HCT116 (cell line): ENCODE results near the gene MTMR1. TPM values are rescaled to one million over a fixed set of nuclear protein-coding genes. Genes with fewer than 3 reads are reported as not detected.
A peak's percentile ranks its signal among the peaks of the same experiment; 100 is the strongest.

Experiments
- ATAC-seq: fragments of 200-7000 bp; cut with Tn5 transposase; 2 replicates; pipeline ENCODE4 v1.9.1; 2020; ENCODE audit warnings: mild to moderate bottlenecking, moderate library complexity
- BruUV-seq: library from RNA; stranded (reverse); fragments of 400-500 nt; replicated peaks from 2 replicates; lab custom pipeline; 2021; lab: Mats Ljungman, UMichigan
- CTCF ChIA-PET: fragments of 300-600 bp; sonication (Branson Sonifier 250); formaldehyde crosslinking; loops from one replicate; lab custom pipeline; 2021; ENCODE audit warnings: antibody characterized with exemption; lab: Charles Lee
- POLR2A ChIA-PET: fragments of 300-600, 350-600 bp; sonication (Branson Sonifier 250); formaldehyde crosslinking; loops from one replicate; lab custom pipeline; 2021; ENCODE audit warnings: antibody characterized with exemption; lab: Charles Lee
- RAD21 ChIA-PET, 2 experiments: fragments of 300-600 bp; sonication (Branson Sonifier 250); formaldehyde crosslinking; loops; one replicate each; lab custom pipeline; 2023; ENCODE audit warnings: low total read pairs in 2 of 2; ENCODE audit not compliant: uncharacterized antibody in 2 of 2, unreplicated experiment in 2 of 2, low non-redundant PET in 1 of 2; lab: Charles Lee
- DNase-seq: peaks from one replicate; pipeline ENCODE4 v3.0.0-alpha.2; 2010; ENCODE audit warnings: low read depth, low spot score
- H2AFZ ChIP-seq: fragments of 200-600 bp; shearing (Covaris generic), sonication (generic); 2 replicates; pipeline ENCODE4 v1.6.1; 2017; ENCODE audit warnings: low read depth, mixed run types, mixed read lengths, antibody characterized with exemption, low read length; ENCODE audit not compliant: poor library complexity, severe bottlenecking
- H3K27ac ChIP-seq: 2 replicates; pipeline ENCODE4 v1.5.1; 2012; ENCODE audit warnings: low read depth, low read length
- H3K27me3 ChIP-seq: fragments of 200-600 bp; sonication (generic); 2 replicates; pipeline ENCODE4 v1.6.1; 2016; ENCODE audit warnings: mixed run types, low read length, mixed read lengths; ENCODE audit not compliant: insufficient read depth
- H3K36me3 ChIP-seq, 2 experiments: fragments of 200-500 bp in 1 of 2; fragments of 200-600 bp in 1 of 2; sonication (Bioruptor generic) in 1 of 2; sonication (generic) in 1 of 2; 2 replicates each; pipeline versions ENCODE4 v1.5.1 to v1.6.1; 2014 to 2016; ENCODE audit warnings: low read length in 2 of 2, inconsistent platforms in 1 of 2, mixed read lengths in 1 of 2, mixed run types in 1 of 2; ENCODE audit not compliant: insufficient read depth in 2 of 2, control insufficient read depth in 1 of 2
- H3K4me1 ChIP-seq, 2 experiments: fragments of 200-600 bp in 1 of 2; sonication (generic) in 1 of 2; 2 replicates each; pipeline versions ENCODE4 v1.5.1 to v1.6.1; 2012 to 2017; ENCODE audit warnings: low read length in 2 of 2, inconsistent platforms in 1 of 2, mild to moderate bottlenecking in 1 of 2, mixed read lengths in 1 of 2, mixed run types in 1 of 2, moderate library complexity in 1 of 2; ENCODE audit not compliant: insufficient read depth in 2 of 2, control insufficient read depth in 1 of 2
- H3K4me2 ChIP-seq: fragments of 200-600 bp; sonication (generic); 2 replicates; pipeline ENCODE4 v1.6.1; 2017; ENCODE audit warnings: mixed run types, low read length, mixed read lengths
- H3K4me3 ChIP-seq, 2 experiments: fragments of 200-600 bp in 1 of 2; sonication (generic) in 1 of 2; replicated peaks in 1 of 2; 2 replicates each; pipeline ENCODE4 v1.5.1; 2011 to 2016; ENCODE audit warnings: low read length in 2 of 2, control low read depth in 1 of 2, low read depth in 1 of 2, mild to moderate bottlenecking in 1 of 2, mixed read lengths in 1 of 2, mixed run types in 1 of 2
- H3K79me2 ChIP-seq: fragments of 200-600 bp; sonication (generic); 2 replicates; pipeline ENCODE4 v1.6.1; 2017; ENCODE audit warnings: mild to moderate bottlenecking, mixed run types, low read length, moderate library complexity, mixed read lengths; ENCODE audit not compliant: insufficient read depth
- H3K9ac ChIP-seq: fragments of 200-600 bp; sonication (generic); 2 replicates; pipeline ENCODE4 v1.6.1; 2016; ENCODE audit warnings: low read length, mixed read lengths
- H3K9me2 ChIP-seq: fragments of 200-600 bp; sonication (generic), shearing (Covaris generic); 2 replicates; pipeline ENCODE4 v1.6.1; 2017; ENCODE audit warnings: mixed run types, mild to moderate bottlenecking, moderate library complexity; ENCODE audit not compliant: insufficient read depth
- H3K9me3 ChIP-seq, 2 experiments: fragments of 200-500 bp in 1 of 2; fragments of 200-600 bp in 1 of 2; sonication (Bioruptor generic) in 1 of 2; sonication (generic) in 1 of 2; 2 replicates each; pipeline ENCODE4 v1.6.1; 2014 to 2017; ENCODE audit warnings: low read length in 2 of 2, mixed read lengths in 2 of 2, inconsistent platforms in 1 of 2, low read depth in 1 of 2, mild to moderate bottlenecking in 1 of 2, mixed run types in 1 of 2, moderate library complexity in 1 of 2; ENCODE audit not compliant: control insufficient read depth in 1 of 2, insufficient read depth in 1 of 2
- H4K20me1 ChIP-seq: fragments of 200-600 bp; sonication (generic), shearing (Covaris generic); 2 replicates; pipeline ENCODE4 v1.6.1; 2017; ENCODE audit warnings: mixed run types, mild to moderate bottlenecking, moderate library complexity; ENCODE audit not compliant: insufficient read depth
- ATF3 ChIP-seq: IDR thresholded peaks from 2 replicates; pipeline ENCODE4 v1.6.1; 2012
- CBX3 ChIP-seq: IDR thresholded peaks from 2 replicates; pipeline ENCODE4 v1.6.1; 2012; ENCODE audit warnings: low read depth
- CTCF ChIP-seq, 3 experiments: fragments of 200-600 bp in 1 of 3; sonication (generic) in 1 of 3; IDR thresholded peaks in 2 of 3; conservative IDR thresholded peaks in 1 of 3; 2 replicates each; pipeline ENCODE4 v1.5.1; 2012 to 2017; ENCODE audit warnings: low read depth in 2 of 3, low read length in 2 of 3, antibody characterized with exemption in 1 of 3, borderline replicate concordance in 1 of 3, control low read depth in 1 of 3, mild to moderate bottlenecking in 1 of 3, mixed read lengths in 1 of 3, mixed run types in 1 of 3, moderate library complexity in 1 of 3; ENCODE audit not compliant: insufficient read depth in 1 of 3
- ELF1 ChIP-seq: IDR thresholded peaks from 2 replicates; pipeline ENCODE4 v1.6.1; 2012; ENCODE audit warnings: low read depth, borderline replicate concordance
- FOSL1 ChIP-seq: IDR thresholded peaks from 2 replicates; pipeline ENCODE4 v1.6.1; 2012; ENCODE audit warnings: low read depth
- RAD21 ChIP-seq: IDR thresholded peaks from 2 replicates; pipeline ENCODE4 v1.6.1; 2012; ENCODE audit warnings: low read depth, mild to moderate bottlenecking
- REST ChIP-seq: IDR thresholded peaks from 2 replicates; pipeline ENCODE4 v1.6.1; 2012; ENCODE audit warnings: low read depth
- ZBTB33 ChIP-seq: IDR thresholded peaks from 2 replicates; pipeline ENCODE4 v1.6.1; 2011; ENCODE audit warnings: mild to moderate bottlenecking, low read length, moderate library complexity; ENCODE audit not compliant: insufficient replicate concordance; ENCODE audit errors: extremely low read depth
- ZFX ChIP-seq: fragments of 450-650 bp; IDR thresholded peaks from 2 replicates; pipeline ENCODE4 v1.6.1; 2017
- intact Hi-C: fragments of 100-400 bp; cut with micrococcal nuclease; formaldehyde crosslinking; loops from 2 replicates; pipeline ENCODE4 v1.10.0; 2022
- total RNA-seq: library from RNA; stranded (reverse); gene quantifications from one replicate; pipeline ENCODE4 v1.2.1, GENCODE V29; 2021; ENCODE audit not compliant: unreplicated experiment

Gene MTMR1
- total RNA-seq, 1 experiment from 2014 or later = 20.0 TPM

- TF ChIP-seq REST = no peak
Measured at GRCh38 chrX:150692296-150692695, 900 bp upstream of the MTMR1 start (continued).

GRCh38 chrX:150693725-150694574 lies 754 bp downstream of the MTMR1 start:
- ChIA-PET CTCF (interaction anchor here (1.0 to 1.5 kb wide), 2 partner anchors 10 to 19 kb away, joined by 3 to 5 read pairs; no protein-coding TSS in a partner anchor), RAD21 (no interaction called here), POLR2A (interaction anchor here (0.7 kb wide), 2 partner anchors 9 to 38 kb away, joined by 3 to 4 read pairs; no protein-coding TSS in a partner anchor)
- DNase-seq = peak; percentile 8
- Histone ChIP-seq H3K27me3 (no peaks in the 10 kb centered on the region), H2AFZ (no peak overlapping the region), H3K9ac (peak overlapping the region; percentile 63), H3K4me2 (peak overlapping the region; percentile 85), H3K27ac (peak overlapping the region; percentile 59), H3K4me3 (peak overlapping the region; percentile 59 to 70), H3K9me2 (no peaks in the 10 kb centered on the region), H3K4me1 (peaks cover 7 to 36% of the 10 kb centered on the region in 2 experiments; a peak in 3 of 4 replicates), H3K79me2 (peaks cover 29% of the 10 kb centered on the region), H3K9me3 (no peaks in the 10 kb centered on the region; a peak in 1 of 4 replicates), H3K36me3 (no peaks in the 10 kb centered on the region), H4K20me1 (no peaks in the 10 kb centered on the region)
- ATAC-seq = peak; percentile 79
- intact Hi-C loops = no loop called here
- BruUV-seq = TSS peak; percentile 61
- no peak for TF ChIP-seq ATF3
- TF ChIP-seq FOSL1 = no peak
- TF ChIP-seq REST = no peak
- no peak for TF ChIP-seq RAD21
- TF ChIP-seq ZFX = no peak
- TF ChIP-seq ZBTB33 = no peak
- TF ChIP-seq CBX3 = 0 out of 2 replicates have a peak, but pooled peaks have one; percentile 13
- peak; percentile 53 for TF ChIP-seq ELF1
- no peak for TF ChIP-seq CTCF (IDR thresholded peaks at IDR 0.05 in 2 of 3, conservative IDR thresholded peaks at IDR 0.05 in 1 of 3; ENCODE audit: borderline replicate concordance in 1 of 3, insufficient read depth in 1 of 3, low read depth in 2 of 3, low read length in 2 of 3)
